ENCODE results near the gene MORF4L2.

DNA sequence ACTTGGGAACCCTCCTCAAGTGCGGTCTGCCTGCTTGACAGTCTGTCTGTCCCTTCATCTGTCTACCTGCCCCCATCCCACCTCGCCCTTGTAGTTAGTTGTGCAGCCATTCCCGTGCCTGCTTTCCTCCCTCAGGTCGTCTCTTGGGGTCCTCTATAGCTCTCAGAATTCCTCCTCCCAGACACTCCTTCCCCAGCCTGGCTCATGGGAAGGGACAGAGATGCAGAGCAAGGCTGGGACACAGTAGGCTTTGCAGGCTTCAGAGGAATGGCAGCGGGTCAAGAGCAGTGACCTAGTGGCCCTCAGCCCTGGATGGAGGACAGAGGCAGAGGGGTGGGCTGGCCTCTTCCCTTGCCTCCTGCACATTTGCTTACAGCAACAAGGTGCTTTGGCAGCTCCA is 42.5 kb upstream of the MORF4L2 start:
- TF ChIP-seq ZNF70 (CRISPR knock-in tag; IDR thresholded peaks at IDR 0.05), result no peak
- TF ChIP-seq SNAI2 (CRISPR knock-in tag; IDR thresholded peaks at IDR 0.05), result no peak
- TF ChIP-seq RARB (CRISPR knock-in tag; IDR thresholded peaks at IDR 0.05), result no peak
- TF ChIP-seq, protein P1, sequence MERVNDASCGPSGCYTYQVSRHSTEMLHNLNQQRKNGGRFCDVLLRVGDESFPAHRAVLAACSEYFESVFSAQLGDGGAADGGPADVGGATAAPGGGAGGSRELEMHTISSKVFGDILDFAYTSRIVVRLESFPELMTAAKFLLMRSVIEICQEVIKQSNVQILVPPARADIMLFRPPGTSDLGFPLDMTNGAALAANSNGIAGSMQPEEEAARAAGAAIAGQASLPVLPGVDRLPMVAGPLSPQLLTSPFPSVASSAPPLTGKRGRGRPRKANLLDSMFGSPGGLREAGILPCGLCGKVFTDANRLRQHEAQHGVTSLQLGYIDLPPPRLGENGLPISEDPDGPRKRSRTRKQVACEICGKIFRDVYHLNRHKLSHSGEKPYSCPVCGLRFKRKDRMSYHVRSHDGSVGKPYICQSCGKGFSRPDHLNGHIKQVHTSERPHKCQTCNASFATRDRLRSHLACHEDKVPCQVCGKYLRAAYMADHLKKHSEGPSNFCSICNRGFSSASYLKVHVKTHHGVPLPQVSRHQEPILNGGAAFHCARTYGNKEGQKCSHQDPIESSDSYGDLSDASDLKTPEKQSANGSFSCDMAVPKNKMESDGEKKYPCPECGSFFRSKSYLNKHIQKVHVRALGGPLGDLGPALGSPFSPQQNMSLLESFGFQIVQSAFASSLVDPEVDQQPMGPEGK (CRISPR knock-in tag; IDR thresholded peaks at IDR 0.05; ENCODE audit: borderline replicate concordance), result no peak
- TF ChIP-seq, protein P2, sequence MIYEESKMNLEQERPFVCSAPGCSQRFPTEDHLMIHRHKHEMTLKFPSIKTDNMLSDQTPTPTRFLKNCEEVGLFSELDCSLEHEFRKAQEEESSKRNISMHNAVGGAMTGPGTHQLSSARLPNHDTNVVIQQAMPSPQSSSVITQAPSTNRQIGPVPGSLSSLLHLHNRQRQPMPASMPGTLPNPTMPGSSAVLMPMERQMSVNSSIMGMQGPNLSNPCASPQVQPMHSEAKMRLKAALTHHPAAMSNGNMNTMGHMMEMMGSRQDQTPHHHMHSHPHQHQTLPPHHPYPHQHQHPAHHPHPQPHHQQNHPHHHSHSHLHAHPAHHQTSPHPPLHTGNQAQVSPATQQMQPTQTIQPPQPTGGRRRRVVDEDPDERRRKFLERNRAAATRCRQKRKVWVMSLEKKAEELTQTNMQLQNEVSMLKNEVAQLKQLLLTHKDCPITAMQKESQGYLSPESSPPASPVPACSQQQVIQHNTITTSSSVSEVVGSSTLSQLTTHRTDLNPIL (CRISPR knock-in tag; IDR thresholded peaks at IDR 0.05; ENCODE audit: low read depth), result no peak
- TF ChIP-seq TCF4 (CRISPR knock-in tag; IDR thresholded peaks at IDR 0.05; ENCODE audit: borderline replicate concordance), result no peak
- no peak for TF ChIP-seq ZFP30 (CRISPR knock-in tag; IDR thresholded peaks at IDR 0.05)
- TF ChIP-seq CSDC2 (CRISPR knock-in tag; IDR thresholded peaks at IDR 0.05), result no peak
- no peak for TF ChIP-seq ARNTL (CRISPR knock-in tag; IDR thresholded peaks at IDR 0.05; ENCODE audit: borderline replicate concordance, low read depth)
- no peak for TF ChIP-seq PPARA (CRISPR knock-in tag; IDR thresholded peaks at IDR 0.05; ENCODE audit: borderline replicate concordance)
- TF ChIP-seq TSHZ2 (CRISPR knock-in tag; IDR thresholded peaks at IDR 0.05), result no peak
- TF ChIP-seq TOX (CRISPR knock-in tag; IDR thresholded peaks at IDR 0.05; ENCODE audit: borderline replicate concordance), result no peak
- TF ChIP-seq ZFP3 (CRISPR knock-in tag; IDR thresholded peaks at IDR 0.05), result no peak

Measured in SK-N-SH treated with all-trans-retinoic acid at 6 μM for 48 hours (cell line).